Stimulated activated CD8-positive, alpha-beta memory T cell treated with anti-CD3 and anti-CD28 coated beads, Interleukin-12 subunit alpha, Interleukin-12 subunit beta, amount 100 ng/mL, for 4 hours (primary cell): ENCODE results near the gene MXRA7.
"Not testable (repeated sequence)": the region's sequence is repeated elsewhere in the genome, so short reads cannot be mapped to it uniquely, and the experiment has no call there.

Experiments used
- DNase-seq: peaks from one replicate; pipeline ENCODE4 v3.0.0-alpha.2; 2020; ENCODE audit warnings: low read depth

Gene MXRA7, protein sequence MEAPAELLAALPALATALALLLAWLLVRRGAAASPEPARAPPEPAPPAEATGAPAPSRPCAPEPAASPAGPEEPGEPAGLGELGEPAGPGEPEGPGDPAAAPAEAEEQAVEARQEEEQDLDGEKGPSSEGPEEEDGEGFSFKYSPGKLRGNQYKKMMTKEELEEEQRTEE

DNA sequence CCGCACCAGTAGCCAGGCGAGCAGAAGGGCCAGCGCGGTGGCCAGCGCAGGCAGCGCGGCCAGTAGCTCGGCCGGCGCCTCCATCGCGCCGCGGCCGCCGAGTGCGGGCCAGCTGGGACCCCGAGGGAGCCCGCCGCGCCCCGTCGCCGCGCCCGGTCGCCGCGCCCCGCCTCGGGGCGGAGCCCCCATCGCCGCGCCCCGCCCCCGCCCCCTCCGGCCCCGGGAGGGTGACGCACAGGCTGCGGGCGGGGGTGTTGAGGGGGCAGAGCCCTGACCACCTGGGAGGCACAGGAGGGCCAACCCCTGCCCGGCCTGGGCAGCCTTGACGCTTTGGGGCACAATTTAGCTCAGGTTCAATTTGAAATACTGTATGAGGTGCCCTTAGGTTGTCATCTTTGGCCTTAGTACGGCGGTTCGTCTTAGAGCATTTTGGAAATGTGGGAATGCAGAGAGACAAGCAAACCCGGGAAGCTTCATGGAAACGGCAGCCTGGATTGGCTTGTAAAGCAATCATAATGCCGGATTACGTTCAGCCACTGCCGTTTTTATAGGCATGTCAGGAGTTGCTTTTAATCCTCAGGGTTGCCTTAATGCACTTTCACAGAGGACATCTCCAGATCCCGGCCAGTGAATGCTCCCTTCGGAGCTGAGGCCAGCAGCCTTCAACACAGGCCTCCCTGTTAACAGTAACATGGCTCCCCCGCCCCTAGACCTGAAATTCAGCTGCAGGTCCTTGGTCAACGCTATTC, at the start of gene MXRA7:
TSS of gene MXRA7 (minus strand) at position 103 of the 749 bp plus-strand sequence. CDS start at position 84, 19 bp downstream.
- peak; percentile 56 for DNase-seq

DNA sequence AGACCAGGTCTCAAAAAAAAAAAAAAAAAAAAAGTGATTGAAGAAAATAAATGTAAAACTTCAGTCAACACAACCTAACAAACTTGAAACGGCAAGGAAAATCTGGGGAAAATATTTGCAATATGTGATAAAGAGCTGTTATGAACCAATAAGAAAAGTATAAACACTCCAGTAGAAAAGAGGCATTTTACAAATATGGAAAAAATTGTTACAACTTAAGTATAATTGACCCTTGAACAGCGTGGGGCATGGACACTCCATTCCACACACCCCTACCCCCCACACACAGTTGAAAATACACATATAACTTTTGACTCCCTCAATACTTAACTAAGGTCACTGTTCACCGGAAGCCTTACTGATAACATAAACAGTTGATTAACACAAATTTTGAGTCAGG, 47.8 kb upstream of the MXRA7 start:
- DNase-seq = no peak

DNA sequence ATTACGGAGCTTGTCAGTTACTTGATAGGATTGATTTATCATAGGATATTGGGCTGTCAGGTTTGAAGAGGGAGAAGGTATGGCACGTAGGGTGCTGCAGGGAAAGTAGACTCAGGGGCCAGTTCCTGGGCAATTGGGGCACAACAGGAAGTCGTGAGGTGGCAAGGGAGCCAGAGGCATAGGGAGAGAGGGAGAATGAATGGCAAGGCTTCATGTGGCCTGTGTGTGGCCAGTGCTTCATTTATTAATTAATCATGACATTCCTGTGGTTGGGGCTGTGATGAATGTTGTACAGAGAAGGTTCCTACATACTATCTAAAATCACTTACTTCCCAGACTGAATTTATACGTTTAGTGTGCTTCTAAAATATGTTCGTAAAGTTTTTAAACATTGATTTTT, 46.5 kb upstream of the MXRA7 start:
- DNase-seq = no peak

DNA sequence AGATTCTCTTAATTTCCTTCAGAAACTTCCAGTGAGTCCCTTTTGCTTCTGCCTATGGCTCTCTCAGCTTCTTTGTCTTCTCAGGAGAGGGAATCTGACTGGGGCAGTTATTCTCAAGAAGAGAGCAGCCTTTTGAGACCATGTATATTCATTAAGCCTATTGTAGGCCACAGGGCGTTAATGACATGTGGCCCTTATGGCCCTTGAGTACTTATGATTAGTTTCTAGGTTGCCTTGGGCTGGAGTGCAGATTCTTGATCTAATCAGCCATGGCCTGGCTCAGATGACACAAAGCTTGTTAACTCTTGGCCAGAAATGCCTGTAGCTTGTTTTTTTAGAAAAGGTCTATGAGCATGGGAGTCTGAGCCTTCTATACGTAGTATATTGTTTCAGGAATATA, 44.5 kb upstream of the MXRA7 start:
- no peak for DNase-seq

DNA sequence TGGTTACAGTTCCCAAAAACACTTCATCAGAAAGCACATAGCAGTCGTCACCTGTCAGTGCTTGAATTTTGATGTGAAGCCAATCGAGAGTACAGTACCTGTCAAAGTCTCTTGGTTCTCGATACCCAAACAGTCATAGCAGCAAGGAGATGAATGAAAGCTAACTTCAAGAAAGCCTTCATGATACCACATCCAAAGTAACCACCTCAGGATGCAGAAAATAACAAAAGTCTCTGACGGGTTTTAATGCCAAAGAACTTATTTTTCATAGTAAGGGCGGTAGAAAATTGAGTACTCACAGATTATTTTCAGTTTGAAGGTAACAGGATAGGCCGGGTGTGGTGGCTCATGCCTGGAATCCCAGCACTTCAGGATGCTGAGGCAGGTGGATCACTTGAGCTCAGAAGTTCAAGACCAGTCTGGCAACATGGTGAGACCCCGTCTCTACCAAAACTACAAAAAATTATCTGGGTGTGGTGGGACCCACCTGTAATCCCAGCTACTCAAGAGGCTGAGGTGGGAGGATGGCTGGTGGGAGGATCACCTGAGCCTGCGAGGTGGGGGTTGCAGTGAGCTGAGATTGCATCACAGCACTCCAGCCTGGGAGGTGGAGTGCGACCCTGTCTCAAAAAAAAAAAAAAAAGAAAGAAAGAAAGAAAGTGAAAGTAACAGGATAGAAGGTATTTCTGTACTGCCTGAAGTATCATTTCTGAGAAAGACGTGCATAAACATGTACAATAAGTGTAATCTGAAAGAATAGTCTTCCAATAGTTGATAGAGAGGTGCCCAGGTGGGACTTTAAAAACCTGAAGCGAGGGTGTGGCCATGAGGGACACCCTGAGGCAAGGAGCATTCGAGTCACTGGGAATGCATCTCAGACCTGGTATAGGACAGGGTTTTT, 42.5 kb upstream of the MXRA7 start:
- DNase-seq = no peak

DNA sequence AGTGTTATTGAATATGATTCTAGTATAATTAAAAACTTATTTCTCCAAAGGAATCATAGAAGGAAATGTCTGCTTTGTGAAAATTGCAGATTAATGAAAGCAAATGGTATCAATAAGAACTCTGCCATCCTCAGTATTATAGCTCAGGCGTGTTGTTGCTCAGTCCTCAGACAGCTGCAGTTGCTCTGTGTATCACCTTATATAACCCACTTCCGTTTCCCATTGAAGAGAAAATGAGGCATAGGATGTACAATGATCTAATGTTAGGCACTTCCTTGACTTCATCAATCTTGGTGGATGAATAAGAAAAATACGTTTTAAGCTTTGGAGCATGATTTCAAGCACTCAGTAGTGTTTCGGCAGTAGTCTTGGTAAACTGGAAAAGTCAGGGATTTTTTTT, 41.2 kb upstream of the MXRA7 start:
- no peak for DNase-seq

DNA sequence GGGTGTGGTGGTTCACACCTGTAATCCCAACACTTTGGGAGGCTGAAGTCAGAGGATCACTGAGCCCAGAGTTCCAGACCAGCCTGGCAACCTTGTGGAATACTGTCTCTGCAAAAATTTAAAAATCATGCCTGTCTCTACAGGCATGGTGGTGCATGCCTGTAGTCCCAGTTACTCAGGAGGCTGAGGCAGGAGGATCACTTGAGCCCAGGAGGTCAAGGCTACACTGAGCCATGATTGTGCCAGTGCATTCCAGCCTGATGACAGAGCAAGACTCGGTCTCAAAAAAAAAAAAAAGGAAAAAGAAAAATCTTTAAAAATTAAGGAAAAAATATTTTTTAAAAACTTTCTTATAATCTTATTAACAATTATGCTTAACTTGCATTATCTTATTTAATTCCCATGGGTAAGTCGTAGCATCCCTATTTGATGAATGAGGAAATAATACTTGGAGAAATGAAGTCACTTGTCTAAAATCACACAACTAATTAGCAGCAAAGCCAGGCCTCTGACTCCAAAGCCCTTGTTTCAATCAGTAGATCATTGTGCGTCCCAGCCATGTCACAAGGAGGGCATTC, 40.7 kb upstream of the MXRA7 start:
- no peak for DNase-seq

DNA sequence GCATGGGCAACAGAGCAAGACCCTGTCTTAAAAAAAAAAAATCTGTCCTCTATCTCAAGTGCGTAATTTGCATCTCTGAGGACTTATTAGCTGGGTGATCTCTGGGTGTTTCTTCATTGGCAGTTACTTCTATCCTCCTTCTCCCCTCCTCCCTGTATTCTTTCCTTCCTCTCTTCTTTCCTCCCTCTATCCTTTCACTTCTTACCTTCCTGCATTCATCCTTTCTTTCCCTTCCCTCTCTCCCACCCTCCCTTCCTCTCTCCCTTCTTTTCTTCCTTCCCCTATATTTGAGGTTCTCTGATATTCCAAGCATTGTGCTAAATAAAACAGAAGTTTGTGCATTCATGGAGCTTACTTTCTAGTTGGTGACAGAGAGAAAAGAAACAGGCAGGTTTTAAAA, 37.9 kb upstream of the MXRA7 start:
- DNase-seq = no peak

DNA sequence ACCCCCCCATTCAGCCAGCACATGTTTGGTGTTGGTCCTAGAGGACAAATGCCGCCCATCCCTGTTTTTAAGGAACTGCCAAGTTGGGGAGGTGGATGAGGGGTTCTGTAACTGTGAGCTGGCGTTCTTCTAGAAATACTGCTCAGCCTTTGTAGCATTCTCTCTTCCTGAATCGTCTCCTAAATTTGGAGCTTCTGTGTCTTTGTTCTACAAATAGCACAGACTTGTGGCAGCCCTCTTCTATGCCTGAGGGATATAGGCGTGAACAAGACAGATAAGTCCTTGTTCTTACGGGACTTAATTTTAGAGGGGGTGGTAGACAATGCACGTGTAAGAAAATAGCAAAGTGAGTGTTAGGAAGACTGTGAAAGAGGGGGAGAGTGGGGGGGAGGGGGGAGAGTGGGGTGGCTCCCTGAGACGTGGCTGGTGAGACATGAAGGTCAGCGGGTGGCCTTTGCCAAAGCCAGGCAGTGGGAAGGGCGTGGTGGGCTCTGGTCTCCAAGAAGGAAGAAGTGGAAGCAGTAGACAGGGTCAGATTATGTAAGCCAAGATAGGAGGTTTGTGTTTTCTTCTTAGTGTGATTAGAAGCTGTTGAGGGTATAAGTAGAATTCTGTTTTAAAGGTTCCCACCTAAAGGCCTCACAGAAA, 37.1 kb upstream of the MXRA7 start:
- no peak for DNase-seq

DNA sequence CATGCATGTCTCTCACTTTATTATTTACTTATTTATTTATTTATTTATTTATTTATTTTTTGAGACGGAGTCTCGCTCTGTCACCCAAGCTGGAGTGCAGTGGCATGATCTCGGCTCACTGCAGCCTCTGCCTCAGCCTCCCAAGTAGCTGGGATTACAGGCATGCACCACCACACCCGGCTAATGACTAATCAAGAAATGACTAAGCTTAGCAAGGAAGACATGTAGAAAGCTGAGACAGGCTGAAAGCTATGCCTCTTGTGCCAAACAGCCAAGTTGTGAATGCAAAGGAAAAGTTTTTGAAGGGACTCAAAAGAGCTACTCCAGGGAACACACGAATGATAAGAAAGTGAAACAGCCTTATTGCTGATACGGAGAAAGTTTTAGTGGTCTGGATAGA, 35.0 kb upstream of the MXRA7 start:
- DNase-seq = not testable (repeated sequence)

DNA sequence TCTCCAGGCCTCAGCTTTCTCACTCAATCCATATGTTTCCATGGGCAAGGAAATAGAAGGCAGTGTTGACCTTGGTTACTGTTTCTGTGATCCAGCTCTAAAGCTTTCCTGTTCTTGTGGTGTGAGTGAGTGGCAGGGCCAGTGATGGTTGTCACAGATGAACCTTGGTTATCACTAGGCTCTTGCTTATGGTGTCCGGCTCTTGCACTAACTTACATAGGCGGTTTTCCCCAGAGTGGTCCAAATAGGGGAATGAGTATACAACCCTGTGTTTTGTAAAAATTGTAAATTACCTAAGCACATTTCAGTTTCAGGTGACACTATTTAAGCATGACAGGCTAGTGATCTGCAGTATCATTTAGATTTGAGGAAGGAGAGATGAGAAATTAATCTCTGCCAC, 34.0 kb upstream of the MXRA7 start:
- DNase-seq = no peak

DNA sequence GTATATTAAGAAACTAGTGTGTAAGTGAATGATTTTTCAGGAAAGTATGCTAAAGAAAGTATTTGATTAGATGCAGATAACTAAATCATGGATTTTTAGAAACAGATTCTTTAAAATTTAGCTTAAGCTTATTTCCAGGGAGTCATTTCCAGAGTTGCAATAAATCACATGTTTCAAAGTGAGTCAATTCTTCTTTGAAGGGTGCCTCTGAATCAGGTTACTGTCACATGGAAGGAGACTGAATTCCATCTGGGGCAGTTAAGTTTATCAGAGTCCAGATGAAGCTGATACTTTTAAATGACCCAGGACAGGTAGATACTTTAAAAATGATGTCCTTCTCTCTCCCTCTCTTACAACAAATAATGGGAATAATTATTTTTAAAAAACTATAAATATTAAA, 32.2 kb upstream of the MXRA7 start:
- DNase-seq = no peak

DNA sequence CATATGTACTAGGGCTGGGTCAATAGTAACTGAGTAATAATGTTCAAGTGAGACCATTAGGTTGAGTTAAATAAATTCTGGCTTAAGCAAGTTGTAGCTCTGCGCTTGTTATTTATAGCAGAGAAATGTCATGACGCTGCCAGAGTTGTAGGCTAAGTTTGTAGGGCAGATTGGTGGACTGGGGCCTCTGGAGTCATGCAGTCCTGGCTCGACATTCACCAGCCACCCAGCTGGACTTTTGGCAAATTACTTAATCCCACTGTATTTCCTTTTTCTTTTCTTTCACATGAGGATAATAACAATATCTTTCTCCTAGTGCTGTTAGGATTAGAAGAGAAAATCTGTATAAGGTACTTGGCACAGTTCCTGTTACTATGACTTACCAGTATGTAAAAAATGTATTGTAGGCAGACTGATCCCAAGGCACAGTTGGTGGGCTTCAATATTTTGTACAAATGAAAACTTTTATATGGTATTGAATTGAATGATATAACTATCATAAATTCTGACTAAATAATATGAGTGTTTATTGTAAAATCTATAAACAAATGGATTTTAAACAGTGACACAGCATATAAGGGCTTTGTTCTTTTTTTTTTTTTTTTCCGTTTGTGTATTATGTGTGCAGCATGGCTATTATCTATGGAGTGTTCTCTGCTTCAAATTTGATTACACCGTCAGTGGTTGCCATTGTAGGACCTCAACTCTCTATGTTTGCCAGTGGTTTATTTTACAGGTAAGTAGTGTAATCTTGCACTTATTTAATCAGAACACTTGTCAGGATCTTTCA, 29.8 kb upstream of the MXRA7 start:
- no peak for DNase-seq

DNA sequence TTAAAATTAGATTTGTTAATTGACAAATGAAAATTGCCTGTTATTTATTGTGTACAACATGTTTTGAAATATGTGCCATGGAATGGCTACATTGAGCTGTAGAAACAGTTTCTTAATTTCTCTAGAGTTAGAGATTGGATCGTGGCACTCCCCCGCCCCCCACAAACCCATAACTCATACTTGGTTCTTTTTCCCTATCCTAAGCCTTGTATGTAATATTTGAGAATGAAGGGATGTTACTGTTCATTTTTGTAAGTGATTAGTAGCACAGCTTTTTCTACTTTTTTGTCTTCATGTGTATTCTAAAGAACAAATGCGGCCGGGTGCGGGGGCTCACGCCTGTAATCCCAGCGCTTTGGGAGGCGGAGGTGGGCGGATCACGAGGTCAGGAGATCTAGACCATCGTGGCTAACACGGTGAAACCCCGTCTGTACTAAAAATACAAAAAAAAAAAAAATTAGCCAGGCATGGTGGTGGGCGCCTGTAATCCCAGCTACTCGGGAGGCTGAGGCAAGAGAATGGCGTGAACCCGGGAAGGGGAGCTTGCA, 28.9 kb upstream of the MXRA7 start:
- DNase-seq = not testable (repeated sequence)

DNA sequence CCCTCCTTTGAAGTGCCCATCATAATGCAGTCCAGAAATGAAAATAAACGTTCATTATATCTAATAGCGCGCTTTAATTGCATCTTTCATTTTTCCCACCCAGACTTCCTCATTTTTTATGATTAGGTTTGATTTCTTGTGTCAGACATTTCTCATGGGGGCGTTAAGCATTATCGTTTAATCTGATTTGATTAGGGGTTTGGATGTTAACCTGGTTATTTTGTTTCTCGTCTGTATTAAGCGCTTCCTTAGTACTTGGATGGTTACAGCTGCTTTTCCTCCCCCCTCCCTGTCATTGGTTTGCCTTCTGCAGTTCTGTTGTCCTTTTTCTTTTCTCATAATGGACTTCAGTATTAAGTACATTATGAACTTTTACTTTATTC, 27.7 kb upstream of the MXRA7 start:
- DNase-seq = no peak

DNA sequence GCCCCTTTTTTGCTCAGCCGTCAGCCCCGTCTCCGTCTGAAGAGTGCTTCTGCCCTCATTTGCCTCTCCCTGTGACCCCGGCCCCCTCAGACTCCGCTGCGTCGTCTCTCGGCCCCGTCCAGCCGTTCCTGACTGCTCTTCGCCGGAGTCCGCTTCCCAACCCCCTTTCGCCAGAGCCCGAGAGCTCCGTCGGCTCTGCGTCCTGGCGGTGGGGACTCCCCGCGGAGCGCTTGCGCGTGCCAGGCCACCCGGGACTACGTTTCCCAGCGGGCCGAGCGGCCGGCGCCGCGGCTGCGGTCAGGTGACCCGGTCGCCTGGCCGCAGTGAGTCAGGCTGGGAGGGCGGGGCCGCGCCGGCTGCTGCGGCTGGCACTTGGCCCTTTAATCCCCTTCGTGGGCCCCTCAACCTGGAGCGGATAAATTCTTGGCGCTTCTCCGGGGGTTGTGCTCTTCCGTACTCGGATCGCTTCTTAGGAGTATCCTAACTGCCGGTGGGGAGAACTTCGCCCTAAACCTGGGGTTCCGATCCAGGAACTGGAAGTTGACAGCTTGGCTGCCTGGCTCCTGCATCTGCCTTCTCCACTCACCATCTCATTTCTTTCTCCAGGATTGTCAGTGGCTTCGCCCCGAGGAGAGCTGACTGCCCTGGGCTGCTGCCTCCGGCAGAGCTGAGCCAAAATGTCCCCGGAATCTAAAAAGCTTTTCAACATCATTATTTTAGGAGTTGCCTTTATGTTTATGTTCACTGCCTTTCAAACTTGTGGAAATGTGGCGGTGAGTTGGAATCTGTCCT, 27.1 kb upstream of the MXRA7 start, which contains the start of gene MFSD11:
TSS of gene MFSD11 (plus strand) at position 444 of the 792 bp plus-strand sequence. CDS start at position 678, 234 bp downstream.
- peak; percentile 90 for DNase-seq

DNA sequence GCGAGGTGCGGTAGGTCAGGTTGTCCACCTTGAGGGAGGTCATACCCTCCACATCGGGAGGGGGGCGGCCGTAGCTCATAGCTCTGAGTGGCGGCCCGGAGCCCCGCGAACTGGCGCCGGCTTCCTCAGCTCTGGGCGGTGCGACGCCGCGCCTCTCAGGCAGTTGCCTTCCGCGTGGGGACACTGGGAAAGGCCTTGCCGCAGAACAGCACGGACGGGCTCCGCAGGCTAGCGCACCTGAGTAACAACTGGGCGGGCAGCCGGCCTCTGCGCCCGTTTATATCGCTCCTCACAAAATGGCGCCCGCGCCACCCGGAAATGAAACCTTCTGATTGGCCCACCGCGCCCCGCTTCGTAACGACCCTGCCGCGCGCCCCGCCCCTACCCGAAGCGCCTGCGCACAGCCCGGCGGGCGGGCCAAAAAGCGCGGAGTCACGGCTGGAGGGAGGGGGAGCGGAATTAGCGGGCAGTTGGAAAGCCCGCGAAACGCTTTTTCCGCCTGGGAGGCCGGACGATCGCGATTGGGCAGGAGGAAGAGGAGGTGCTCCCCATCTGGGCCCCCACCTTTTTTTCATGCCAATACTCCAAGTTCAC, 26.4 kb upstream of the MXRA7 start, which contains the start of gene SRSF2:
TSS of gene SRSF2 (minus strand) at position 250 of the 594 bp plus-strand sequence. CDS start at position 79, 171 bp downstream.
- DNase-seq = peak; percentile 99

DNA sequence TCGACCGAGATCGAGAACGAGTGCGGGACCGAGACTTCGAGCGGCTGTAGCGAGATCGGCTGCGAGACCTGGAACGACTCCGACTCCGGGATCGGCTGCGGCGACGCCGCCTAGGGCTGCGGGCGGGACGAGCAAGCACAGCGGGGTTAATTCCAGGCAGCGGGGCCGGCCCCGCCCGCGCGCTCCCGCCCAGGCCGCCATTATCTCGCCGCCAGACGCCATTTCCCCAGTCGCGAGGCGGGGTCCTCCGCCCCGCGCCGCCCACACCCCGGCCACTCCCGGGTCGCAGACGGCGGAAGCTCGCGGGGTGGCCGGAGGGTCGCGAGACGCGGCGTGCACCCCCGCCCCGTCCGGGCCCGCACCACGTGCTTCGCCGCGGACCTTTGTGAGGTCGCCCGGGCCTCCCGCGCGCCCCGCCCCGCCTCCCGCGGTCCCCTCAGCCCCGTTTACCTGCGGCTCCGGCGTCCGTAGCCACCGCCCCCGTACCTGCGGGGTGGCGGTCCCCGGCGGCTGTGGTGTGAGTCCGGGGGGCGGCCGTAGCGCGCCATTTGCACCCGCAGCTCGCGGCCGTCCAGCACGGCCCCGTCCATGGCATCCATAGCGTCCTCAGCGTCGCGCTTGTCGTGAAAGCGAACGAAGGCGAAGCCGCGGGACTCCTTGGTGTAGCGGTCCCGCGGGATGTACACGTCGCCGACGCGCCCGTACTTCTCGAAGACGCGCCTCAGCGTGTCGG, 25.8 kb upstream of the MXRA7 start:
- peak; percentile 62 for DNase-seq
